GM12874 (cell line): ENCODE data around the gene OASL.
A peak's percentile ranks its signal among the peaks of the same experiment; 100 is the strongest.

Source experiments
- CTCF ChIP-seq: IDR thresholded peaks from 2 replicates; pipeline ENCODE4 v1.5.1; 2011; ENCODE audit warnings: low read depth, mild to moderate bottlenecking, control low read depth, low read length, moderate library complexity; ENCODE audit not compliant: insufficient read depth

The OASL gene

GRCh38 chr12:121015825-121016766 lies 22.9 kb downstream of the OASL start, which contains the start of gene C12orf43:
Gene C12orf43, minus strand, starts transcription at chr12:121016487. Its CDS starts 13 bp downstream, at chr12:121016474.
- no peak for TF ChIP-seq CTCF

DNA sequence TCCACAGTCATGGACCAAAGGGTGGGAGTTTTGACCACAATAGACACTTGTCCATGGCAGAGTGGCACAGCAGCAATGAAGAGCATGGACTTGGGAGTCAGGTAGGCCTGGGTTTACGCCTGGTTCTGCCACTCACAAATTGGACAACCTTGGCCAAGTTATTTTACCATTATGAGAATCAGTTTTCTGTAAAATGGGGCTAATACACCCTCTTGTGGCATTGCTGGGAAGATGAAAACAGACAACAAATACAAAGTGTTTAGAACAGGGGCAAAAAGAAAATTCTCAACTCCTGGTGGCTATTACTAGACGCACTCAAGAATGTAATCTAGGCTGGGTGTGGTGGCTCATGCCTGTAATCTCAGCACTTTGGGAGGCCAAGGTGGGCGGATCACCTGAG lies 25.3 kb downstream of the OASL start:
- TF ChIP-seq CTCF: peak; percentile 5; the same call in 1 of the 2 replicates

DNA sequence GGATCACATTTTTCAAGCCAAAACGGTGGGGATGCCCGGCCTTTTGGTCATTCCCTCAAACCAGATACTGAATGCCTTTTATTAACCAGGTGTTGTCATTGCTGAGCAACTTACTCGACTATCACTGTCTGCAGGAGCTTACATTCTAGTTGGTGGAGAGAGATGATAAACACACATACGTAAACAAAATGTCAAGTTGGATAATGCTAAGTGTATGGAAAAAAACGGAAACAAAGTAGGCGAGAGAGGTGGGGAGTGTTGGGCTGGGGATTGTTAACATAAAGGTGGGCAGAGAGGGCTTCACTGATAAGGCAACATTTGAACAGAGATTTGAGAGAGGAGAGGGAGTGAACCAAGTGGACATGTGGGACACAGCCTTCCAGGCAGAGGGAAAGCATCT lies 27.2 kb downstream of the OASL start:
- no peak for TF ChIP-seq CTCF

DNA sequence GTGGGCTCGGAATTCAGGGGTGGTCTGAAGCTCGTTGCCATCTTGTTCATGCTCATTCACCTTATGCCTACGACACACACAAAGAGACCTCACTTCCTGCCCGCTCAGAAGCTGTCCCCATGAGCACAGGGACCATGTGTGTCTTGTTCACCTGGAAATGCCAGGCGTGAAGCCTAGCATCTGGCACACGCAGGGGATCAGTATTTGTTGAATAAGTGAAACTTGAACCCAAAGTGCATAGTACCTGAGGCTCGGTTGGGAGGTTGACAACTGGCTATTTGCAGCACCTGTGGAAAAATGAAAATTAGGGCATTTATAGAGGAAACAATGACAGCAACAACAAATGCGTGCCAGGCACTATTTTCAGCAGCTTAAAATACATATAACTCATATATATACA lies 28.2 kb downstream of the OASL start:
- TF ChIP-seq CTCF: no peak

- TF ChIP-seq CTCF: no peak
These were observed 29.3 kb downstream of the OASL start for GRCh38 chr12:121009741-121010140.

GRCh38 chr12:121008347-121009098 lies 30.5 kb downstream of the OASL start:
- TF ChIP-seq CTCF: no peak

DNA sequence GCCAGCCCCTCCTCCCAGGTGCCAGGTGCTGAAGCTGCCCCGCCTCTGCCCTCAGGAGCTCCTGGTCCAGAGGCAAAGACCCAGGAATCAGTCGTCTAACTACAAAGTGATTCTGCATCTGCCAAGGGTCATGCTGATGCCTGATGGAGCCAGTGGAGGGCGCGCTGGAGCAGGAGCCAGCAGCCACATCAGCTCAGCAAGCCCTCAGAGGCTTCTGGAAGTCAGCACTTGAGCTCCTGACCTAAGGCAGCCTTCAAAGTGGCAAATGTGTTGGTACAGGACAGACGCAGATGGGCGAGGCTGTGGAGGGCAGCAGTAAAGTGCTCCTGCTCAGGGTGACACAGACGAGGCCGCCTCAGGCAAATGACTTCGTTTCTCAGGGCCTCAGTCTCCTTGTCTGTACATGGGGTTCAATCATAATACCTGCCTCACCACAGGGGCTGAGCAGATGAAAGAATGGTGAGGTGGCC lies 33.7 kb downstream of the OASL start:
- TF ChIP-seq CTCF: peak; percentile 86
